Endothelial cell of umbilical vein (primary cell): Measurements from ENCODE around the gene INSL6. TPM values are rescaled to one million over a fixed set of nuclear protein-coding genes. Genes with fewer than 3 reads are reported as not detected.

Experiments used
- BruUV-seq: library from RNA; stranded (reverse); fragments of 400-500 nt; replicated peaks from 2 replicates; lab custom pipeline; 2021; lab: Mats Ljungman, UMichigan
- CTCF ChIA-PET: fragments of 300-600, 350-600 bp; sonication (Branson Sonifier 250); formaldehyde crosslinking; loops from one replicate; lab custom pipeline; 2021; ENCODE audit warnings: antibody characterized with exemption, inconsistent platforms; lab: Charles Lee
- POLR2A ChIA-PET: fragments of 300-600, 350-600 bp; sonication (Branson Sonifier 250); formaldehyde crosslinking; loops from one replicate; lab custom pipeline; 2021; ENCODE audit warnings: antibody characterized with exemption, inconsistent platforms; lab: Charles Lee
- DNase-seq: peaks from one replicate; pipeline ENCODE4 v3.0.0-alpha.2; 2011; ENCODE audit warnings: low read depth, low spot score
- FAIRE-seq: peaks from 2 replicates; lab custom pipeline; 2011; peaks lifted over from hg19 to GRCh38; lab: Jason Lieb, UNC
- H2AFZ ChIP-seq: 2 replicates; pipeline ENCODE4 v1.6.0; 2012; ENCODE audit warnings: low read depth, low read length, control low read depth, inconsistent platforms
- H3K27ac ChIP-seq: 2 replicates; pipeline ENCODE4 v1.5.1; 2011; ENCODE audit warnings: low read depth, mild to moderate bottlenecking, control low read depth, low read length, moderate library complexity; ENCODE audit not compliant: insufficient read depth
- H3K27me3 ChIP-seq, 2 experiments: 2 replicates each; pipeline versions ENCODE4 v1.6.0 to v1.6.1; 2011; ENCODE audit warnings: low read length in 2 of 2, mixed read lengths in 1 of 2; ENCODE audit not compliant: control insufficient read depth in 2 of 2, insufficient read depth in 2 of 2
- H3K36me3 ChIP-seq, 2 experiments: 2 replicates in 1 of 2; 3 replicates in 1 of 2; pipeline ENCODE4 v1.5.1; 2011; ENCODE audit warnings: low read length in 2 of 2, mild to moderate bottlenecking in 1 of 2, moderate library complexity in 1 of 2; ENCODE audit not compliant: control insufficient read depth in 2 of 2, insufficient read depth in 2 of 2; ENCODE audit errors: extremely low read depth in 1 of 2
- H3K4me1 ChIP-seq: 3 replicates; pipeline ENCODE4 v1.5.1; 2011; ENCODE audit warnings: mild to moderate bottlenecking, low read length; ENCODE audit not compliant: control insufficient read depth, insufficient read depth; ENCODE audit errors: extremely low read depth
- H3K4me2 ChIP-seq: 2 replicates; pipeline ENCODE4 v1.6.1; 2011; ENCODE audit warnings: low read length, control low read depth, mixed read lengths; ENCODE audit not compliant: insufficient read depth
- H3K4me3 ChIP-seq, 3 experiments: fragments of 200-600 bp in 1 of 3; sonication (generic), shearing (Covaris generic) in 1 of 3; replicated peaks in 1 of 3; 2 replicates each; pipeline ENCODE4 v1.5.1; 2011 to 2016; ENCODE audit warnings: control low read depth in 3 of 3, low read length in 3 of 3, mild to moderate bottlenecking in 2 of 3, inconsistent platforms in 1 of 3, low read depth in 1 of 3, moderate library complexity in 1 of 3; ENCODE audit not compliant: insufficient read depth in 1 of 3
- H3K79me2 ChIP-seq: 2 replicates; pipeline ENCODE4 v1.6.0; 2012; ENCODE audit warnings: low read length, inconsistent platforms; ENCODE audit not compliant: control insufficient read depth, insufficient read depth
- H3K9ac ChIP-seq: replicated peaks from 2 replicates; pipeline ENCODE3; 2011; ENCODE audit warnings: low read length, control low read depth; ENCODE audit not compliant: insufficient read depth; ENCODE audit errors: extremely low read depth
- H3K9me1 ChIP-seq: replicated peaks from 3 replicates; pipeline ENCODE4 v1.6.0; 2011; ENCODE audit warnings: mild to moderate bottlenecking, low read length; ENCODE audit not compliant: control insufficient read depth, insufficient read depth; ENCODE audit errors: extremely low read depth
- H3K9me3 ChIP-seq: replicated peaks from 2 replicates; pipeline ENCODE4 v1.5.1; 2012; ENCODE audit warnings: low read length, inconsistent platforms; ENCODE audit not compliant: control insufficient read depth, insufficient read depth
- H4K20me1 ChIP-seq: replicated peaks from 2 replicates; pipeline ENCODE3; 2011; ENCODE audit warnings: mild to moderate bottlenecking, low read length; ENCODE audit not compliant: control insufficient read depth, insufficient read depth; ENCODE audit errors: extremely low read depth
- EZH2 ChIP-seq: IDR thresholded peaks from 2 replicates; pipeline ENCODE4 v1.6.1; 2012; ENCODE audit warnings: borderline replicate concordance, low read depth, mild to moderate bottlenecking, moderate library complexity, low read length, inconsistent platforms; ENCODE audit not compliant: severe bottlenecking
- FOS ChIP-seq: IDR thresholded peaks from 2 replicates; pipeline ENCODE4 v1.6.1; 2011; ENCODE audit warnings: mild to moderate bottlenecking, low read length, moderate library complexity, borderline replicate concordance; ENCODE audit not compliant: insufficient read depth
- GATA2 ChIP-seq: IDR thresholded peaks from 2 replicates; pipeline ENCODE4 v1.7.0; 2011; ENCODE audit warnings: low read depth, mild to moderate bottlenecking, moderate library complexity, mixed read lengths, low read length; ENCODE audit not compliant: insufficient read length, insufficient read depth
- JUN ChIP-seq: IDR thresholded peaks from 2 replicates; pipeline ENCODE4 v1.6.1; 2011; ENCODE audit warnings: borderline replicate concordance, low read depth; ENCODE audit not compliant: insufficient read length, insufficient read depth
- MAX ChIP-seq: IDR thresholded peaks from 2 replicates; pipeline ENCODE4 v1.6.1; 2011; ENCODE audit not compliant: insufficient read depth, insufficient read length
- MYC ChIP-seq: IDR thresholded peaks from one replicate; pipeline ENCODE4 v1.6.1; 2011; ENCODE audit warnings: mild to moderate bottlenecking, low read depth, low read length
- POLR2A ChIP-seq: IDR thresholded peaks from 2 replicates; pipeline ENCODE4 v1.6.1; 2012; ENCODE audit warnings: low read depth, mild to moderate bottlenecking, control low read depth, low read length
- POLR2AphosphoS5 ChIP-seq: IDR thresholded peaks from 2 replicates; pipeline ENCODE4 v1.6.1; 2012; ENCODE audit warnings: low read depth, mild to moderate bottlenecking, control low read depth, low read length, moderate library complexity; ENCODE audit not compliant: insufficient read depth
- dilution Hi-C: fragments of 300-500 bp; cut with MboI; formaldehyde crosslinking; loops from one replicate; pipeline ENCODE4 v1.15.0; 2019; ENCODE audit warnings: low sequenced_read_pairs; ENCODE audit not compliant: extremely low pct_ligation_motif_present
- intact Hi-C: fragments of 100-400 bp; cut with micrococcal nuclease; formaldehyde crosslinking; loops from one replicate; pipeline ENCODE4 v1.10.0; 2022
- polyA plus RNA-seq, 4 experiments: library from polyadenylated mRNA; depleted of rRNA in 3 of 4; stranded (reverse) in 3 of 4; unstranded in 1 of 4; fragments of >200 nt; gene quantifications; 2 replicates each; pipeline versions ENCODE4 v1.2.1 to v1.2.3, GENCODE V29; 2011 to 2012; ENCODE audit warnings: missing spikeins in 1 of 4
- total RNA-seq: library from RNA; stranded (reverse); gene quantifications from 2 replicates; pipeline ENCODE4 v1.2.3, GENCODE V29; 2021
- TF ChIP-seq, protein P1 (sequence below), 2 donors: IDR thresholded peaks; 1 replicate in 1 of 2; 2 replicates in 1 of 2; pipeline ENCODE4 v1.5.1; 2011; ENCODE audit warnings: low read length in 2 of 2, mild to moderate bottlenecking in 2 of 2, moderate library complexity in 2 of 2, control low read depth in 1 of 2, inconsistent platforms in 1 of 2, low read depth in 1 of 2; ENCODE audit not compliant: insufficient read depth in 1 of 2; ENCODE audit errors: extremely low read depth in 1 of 2

The INSL6 gene
- total and polyA plus RNA-seq, 2 donors (not counting 3 experiments of a cell fraction or from before 2014, with no cell fraction given) = not detected

- BruUV-seq = no TSS peak
- dilution Hi-C loops (no loop called here), intact Hi-C loops (no loop called here)
- Histone ChIP-seq H3K36me3 (no peaks in the 10 kb centered on the region), H3K9me3 (no peaks in the 10 kb centered on the region), H4K20me1 (no peaks in the 10 kb centered on the region), H2AFZ (no peak overlapping the region), H3K9me1 (no peaks in the 10 kb centered on the region), H3K27me3 (no peaks in the 10 kb centered on the region), H3K4me1 (no peaks in the 10 kb centered on the region), H3K79me2 (no peaks in the 10 kb centered on the region), H3K9ac (no peak overlapping the region), H3K4me2 (no peak overlapping the region), H3K27ac (no peak overlapping the region), H3K4me3 (no peak overlapping the region)
- TF ChIP-seq, protein P1, sequence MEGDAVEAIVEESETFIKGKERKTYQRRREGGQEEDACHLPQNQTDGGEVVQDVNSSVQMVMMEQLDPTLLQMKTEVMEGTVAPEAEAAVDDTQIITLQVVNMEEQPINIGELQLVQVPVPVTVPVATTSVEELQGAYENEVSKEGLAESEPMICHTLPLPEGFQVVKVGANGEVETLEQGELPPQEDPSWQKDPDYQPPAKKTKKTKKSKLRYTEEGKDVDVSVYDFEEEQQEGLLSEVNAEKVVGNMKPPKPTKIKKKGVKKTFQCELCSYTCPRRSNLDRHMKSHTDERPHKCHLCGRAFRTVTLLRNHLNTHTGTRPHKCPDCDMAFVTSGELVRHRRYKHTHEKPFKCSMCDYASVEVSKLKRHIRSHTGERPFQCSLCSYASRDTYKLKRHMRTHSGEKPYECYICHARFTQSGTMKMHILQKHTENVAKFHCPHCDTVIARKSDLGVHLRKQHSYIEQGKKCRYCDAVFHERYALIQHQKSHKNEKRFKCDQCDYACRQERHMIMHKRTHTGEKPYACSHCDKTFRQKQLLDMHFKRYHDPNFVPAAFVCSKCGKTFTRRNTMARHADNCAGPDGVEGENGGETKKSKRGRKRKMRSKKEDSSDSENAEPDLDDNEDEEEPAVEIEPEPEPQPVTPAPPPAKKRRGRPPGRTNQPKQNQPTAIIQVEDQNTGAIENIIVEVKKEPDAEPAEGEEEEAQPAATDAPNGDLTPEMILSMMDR (IDR thresholded peaks at IDR 0.05; ENCODE audit: extremely low read depth in 1 of 2, insufficient read depth in 1 of 2, low read depth in 1 of 2, low read length in 2 of 2) = no peak
- TF ChIP-seq JUN (no peak), FOS (no peak), MAX (no peak), GATA2 (no peak), POLR2AphosphoS5 (no peak), POLR2A (no peak), MYC (no peak), EZH2 (no peak)
- POLR2A ChIA-PET = no interaction called here
- FAIRE-seq = no peak
- CTCF ChIA-PET = no interaction called here
- DNase-seq = no peak
Observed at GRCh38 chr9:5122516-5122915, 62.9 kb downstream of the INSL6 start.
